Stomach (tissue), 4 donors: ENCODE measurements around the gene CYSLTR2.

Source experiments
- CTCF ChIP-seq, 7 experiments: fragments of 450-650 bp in 4 of 7; fragments of 200-600 bp in 3 of 7; sonication (generic) in 3 of 7; IDR thresholded peaks; one replicate each; pipeline ENCODE4 v1.5.1; 2016 to 2019; ENCODE audit warnings: antibody characterized with exemption in 7 of 7, control low read depth in 2 of 7, mild to moderate bottlenecking in 1 of 7
- EP300 ChIP-seq: sonication (generic); formaldehyde crosslinking; IDR thresholded peaks from one replicate; pipeline ENCODE4 v1.6.1; 2017; ENCODE audit warnings: antibody characterized with exemption
- POLR2A ChIP-seq, 4 donors: fragments of 450-650 bp; IDR thresholded peaks; one replicate each; pipeline ENCODE4 v1.6.1; 2016; ENCODE audit warnings: antibody characterized with exemption in 4 of 4, control low read depth in 2 of 4, mild to moderate bottlenecking in 1 of 4, moderate library complexity in 1 of 4

DNA sequence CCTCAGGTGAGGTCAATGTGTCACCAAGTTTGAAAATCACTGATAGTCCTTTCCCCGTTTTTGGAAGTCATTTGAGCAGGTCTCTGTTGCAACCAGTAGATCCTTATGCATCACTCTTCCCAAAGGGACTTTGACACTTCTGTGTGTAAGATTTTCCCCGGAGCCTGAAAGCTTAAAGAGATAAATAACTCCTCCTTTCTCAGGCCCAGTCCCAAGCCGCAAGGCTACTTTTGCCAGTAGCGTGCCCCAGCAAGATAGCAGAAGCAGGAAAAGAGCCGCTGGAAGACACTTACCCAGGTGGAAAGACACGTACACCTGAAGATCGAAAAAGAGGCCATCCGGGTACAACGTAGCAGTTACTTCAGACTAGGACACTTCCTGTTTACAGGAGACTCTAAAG is 106.9 kb downstream of the CYSLTR2 start:
- TF ChIP-seq CTCF (IDR thresholded peaks at IDR 0.05) (no peak), POLR2A (IDR thresholded peaks at IDR 0.05) (no peak), EP300 (no peak)
